Urinary bladder (tissue), 4 donors: ENCODE data around the gene ACTR1B. TPM values are rescaled to one million over a fixed set of nuclear protein-coding genes. Genes with fewer than 3 reads are reported as not detected.
A peak's percentile ranks its signal among the peaks of the same experiment; 100 is the strongest.

ENCODE experiments used
- DNase-seq: peaks from one replicate; pipeline ENCODE4 v3.0.0-alpha.2; 2015; ENCODE audit errors: extremely low spot score
- H3K27ac ChIP-seq: one replicate; pipeline ENCODE4 v1.5.1; 2013; ENCODE audit warnings: low read depth, mild to moderate bottlenecking, moderate library complexity
- H3K36me3 ChIP-seq: one replicate; pipeline ENCODE4 v1.6.1; 2013; ENCODE audit warnings: mild to moderate bottlenecking, moderate library complexity; ENCODE audit not compliant: insufficient read depth
- H3K4me1 ChIP-seq: one replicate; pipeline ENCODE4 v1.6.1; 2013; ENCODE audit warnings: mild to moderate bottlenecking, moderate library complexity; ENCODE audit not compliant: insufficient read depth
- H3K4me3 ChIP-seq: one replicate; pipeline ENCODE4 v1.5.1; 2013; ENCODE audit warnings: low read depth, low read length
- WGBS: extraction: QIAGEN DNeasy Blood & Tissue Kit; methylation state at CpG from one replicate; pipeline ENCODE4 v1.1.7; 2013; 5-methylcytosine and 5-hydroxymethylcytosine counted together
- polyA plus RNA-seq: library from polyadenylated mRNA; stranded (reverse); fragments of 200-250 nt; gene quantifications from one replicate; pipeline ENCODE4 v1.2.3, GENCODE V29; 2013
- total RNA-seq: library from RNA; depleted of rRNA; stranded (reverse); fragments of >200 nt; gene quantifications from one replicate; pipeline ENCODE4 v1.2.3, GENCODE V29; 2014
- donor health status: healthy with polysubstance abuse.
- donor health status: healthy.

The ACTR1B gene
- total and polyA plus RNA-seq, 2 donors = 34.8 to 93.2 TPM

- Histone ChIP-seq H3K4me3 (no peak overlapping the region), H3K36me3 (peaks cover 3% of the 10 kb centered on the region)
- WGBS = 88% methylated on average over 29 of the region's 29 CpGs
Observed at GRCh38 chr2:97659256-97660043, 4.4 kb downstream of the ACTR1B start.

DNA sequence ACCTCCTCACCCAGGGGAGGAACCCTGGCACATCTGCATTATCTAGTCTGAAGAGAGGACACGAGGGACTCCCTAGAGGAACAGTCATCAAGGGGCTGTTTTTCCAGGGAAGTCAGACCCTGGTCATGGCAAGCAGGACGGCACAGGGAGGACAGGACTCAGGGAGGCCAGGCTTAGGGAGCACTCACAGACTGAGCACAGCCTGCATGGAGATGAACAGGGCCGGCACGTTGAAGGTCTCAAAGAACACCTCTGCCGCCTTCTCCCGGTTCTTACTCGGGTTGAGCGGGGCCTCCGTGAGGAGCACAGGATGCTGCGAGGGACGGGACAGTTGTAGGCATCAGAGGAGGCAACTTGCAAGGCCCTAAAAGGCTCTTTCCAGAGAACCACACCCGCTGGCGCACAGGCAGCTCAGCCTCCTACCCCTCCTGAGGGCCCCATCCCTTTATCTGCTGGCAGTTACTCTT is 5.1 kb downstream of the ACTR1B start:
- no peak overlapping the region for H3K4me3 ChIP-seq
- no peaks in the 10 kb centered on the region for H3K4me1 ChIP-seq
- WGBS = 75% methylated on average over 13 of the region's 13 CpGs
- no peak for DNase-seq
- H3K27ac ChIP-seq = no peak overlapping the region
- peaks cover 3% of the 10 kb centered on the region for H3K36me3 ChIP-seq

More at GRCh38 chr2:97659256-97660043, 4.4 kb downstream of the ACTR1B start:
- Histone ChIP-seq H3K27ac (no peak overlapping the region), H3K4me1 (no peaks in the 10 kb centered on the region)
- no peak for DNase-seq

DNA sequence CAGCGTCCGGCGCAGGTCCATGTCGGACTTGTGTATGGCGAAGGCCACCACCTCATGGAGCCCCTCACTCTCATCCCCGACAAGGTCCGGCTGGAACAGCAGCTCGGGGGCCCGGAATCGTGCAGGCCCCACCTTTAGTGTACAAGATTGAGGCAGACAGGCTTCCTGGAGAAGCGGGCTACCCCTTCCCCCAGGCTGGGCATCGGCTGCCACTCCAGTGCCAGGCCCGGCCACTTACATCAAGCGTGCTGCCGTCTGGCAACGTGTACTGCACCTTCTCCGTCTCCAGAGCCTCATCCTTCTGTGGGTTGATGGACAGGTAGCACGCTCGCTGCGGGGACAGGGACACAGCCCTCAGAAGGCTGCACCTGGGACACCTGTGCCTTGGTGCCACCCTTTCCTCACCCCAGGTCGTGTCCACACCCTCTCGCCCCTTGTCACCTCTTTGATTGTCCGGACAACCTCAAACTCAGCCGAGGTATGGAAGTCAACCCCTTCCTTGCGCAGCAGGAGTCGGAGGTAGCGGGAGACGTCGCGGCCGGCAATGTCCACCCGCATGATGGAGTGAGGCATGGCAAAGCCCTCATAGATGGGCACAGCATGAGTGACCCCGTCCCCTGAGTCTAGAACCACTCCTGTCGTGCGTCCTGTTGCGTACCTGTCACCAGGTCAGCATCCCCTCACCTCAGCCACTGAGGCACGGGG is 5.7 kb downstream of the ACTR1B start:
- Histone ChIP-seq H3K27ac (no peak overlapping the region), H3K4me1 (no peaks in the 10 kb centered on the region), H3K36me3 (peaks cover 3% of the 10 kb centered on the region), H3K4me3 (no peak overlapping the region)
- DNase-seq = no peak
- WGBS = 91% methylated on average over 37 of the region's 37 CpGs

- Histone ChIP-seq H3K4me3 (no peak overlapping the region), H3K36me3 (peaks cover 3% of the 10 kb centered on the region), H3K4me1 (no peaks in the 10 kb centered on the region), H3K27ac (no peak overlapping the region)
- no peak for DNase-seq
- WGBS = 79% methylated on average over 15 of the region's 15 CpGs
Observed at GRCh38 chr2:97656905-97657587, 6.8 kb downstream of the ACTR1B start.

GRCh38 chr2:97656129-97656755 is 7.6 kb downstream of the ACTR1B start:
- Histone ChIP-seq H3K4me3 (no peak overlapping the region), H3K27ac (no peak overlapping the region), H3K4me1 (no peaks in the 10 kb centered on the region), H3K36me3 (peaks cover 3% of the 10 kb centered on the region)
- WGBS = 92% methylated on average over 7 of the region's 7 CpGs
- no peak for DNase-seq

DNA sequence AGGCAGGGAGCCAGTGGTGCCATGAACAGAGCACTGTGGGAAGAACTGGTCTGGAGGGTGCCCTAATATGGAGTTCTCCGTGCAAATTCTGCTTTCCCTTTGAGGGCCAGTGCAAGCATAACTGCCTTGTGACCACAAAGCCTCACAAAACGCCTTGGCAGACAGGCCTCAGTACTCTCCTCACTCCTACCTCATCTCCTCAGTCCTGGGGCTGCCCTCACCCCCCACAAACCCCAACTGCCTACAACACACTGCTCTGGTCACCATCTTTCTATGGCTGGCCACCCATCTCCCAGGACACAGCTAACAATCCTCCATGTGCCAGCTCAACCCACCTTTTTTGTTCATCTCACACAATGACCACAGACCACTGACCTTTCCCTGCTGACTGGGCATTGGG is 9.1 kb downstream of the ACTR1B start:
- H3K36me3 ChIP-seq = peaks cover 3% of the 10 kb centered on the region
- H3K4me3 ChIP-seq = no peak overlapping the region
- WGBS = 97% methylated on average over 2 of the region's 2 CpGs
- H3K27ac ChIP-seq = no peak overlapping the region
- H3K4me1 ChIP-seq = no peaks in the 10 kb centered on the region
- DNase-seq = no peak

DNA sequence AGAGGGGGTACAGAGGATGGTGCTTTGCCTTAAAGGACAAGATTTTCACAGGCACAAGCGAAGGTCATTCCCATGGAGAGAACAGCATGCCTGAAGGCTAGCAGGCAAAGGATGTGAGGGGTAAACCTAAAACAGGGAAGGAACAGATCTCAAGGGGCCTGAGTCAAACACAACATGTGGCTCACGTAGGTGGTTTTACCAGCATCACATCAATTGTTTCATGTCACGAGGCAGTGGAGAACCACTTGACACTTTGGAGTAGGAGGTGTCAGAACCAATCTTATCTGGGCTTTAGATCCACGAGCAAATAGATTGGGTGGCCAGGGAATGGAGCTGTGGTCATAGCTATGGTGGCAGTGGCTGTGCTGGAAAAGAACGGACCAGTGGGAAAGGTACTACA is 9.5 kb downstream of the ACTR1B start:
- Histone ChIP-seq H3K4me3 (no peak overlapping the region), H3K27ac (no peak overlapping the region), H3K36me3 (peaks cover 3% of the 10 kb centered on the region), H3K4me1 (no peaks in the 10 kb centered on the region)
- WGBS = 95% methylated on average over 5 of the region's 5 CpGs
- DNase-seq = no peak

GRCh38 chr2:97653874-97654273 is 10.0 kb downstream of the ACTR1B start:
- Histone ChIP-seq H3K27ac (no peak overlapping the region), H3K4me3 (no peak overlapping the region), H3K4me1 (no peaks in the 10 kb centered on the region), H3K36me3 (peaks cover 3% of the 10 kb centered on the region)
- 97% methylated on average over 1 of the region's 1 CpG for WGBS
- no peak for DNase-seq

- peaks cover under 1% of the 10 kb centered on the region for H3K36me3 ChIP-seq
- no peaks in the 10 kb centered on the region for H3K4me1 ChIP-seq
- no peak overlapping the region for H3K27ac ChIP-seq
- DNase-seq = no peak
- no peak overlapping the region for H3K4me3 ChIP-seq
- 97% methylated on average over 2 of the region's 2 CpGs for WGBS
Observed at GRCh38 chr2:97653473-97653872, 10.4 kb downstream of the ACTR1B start.

DNA sequence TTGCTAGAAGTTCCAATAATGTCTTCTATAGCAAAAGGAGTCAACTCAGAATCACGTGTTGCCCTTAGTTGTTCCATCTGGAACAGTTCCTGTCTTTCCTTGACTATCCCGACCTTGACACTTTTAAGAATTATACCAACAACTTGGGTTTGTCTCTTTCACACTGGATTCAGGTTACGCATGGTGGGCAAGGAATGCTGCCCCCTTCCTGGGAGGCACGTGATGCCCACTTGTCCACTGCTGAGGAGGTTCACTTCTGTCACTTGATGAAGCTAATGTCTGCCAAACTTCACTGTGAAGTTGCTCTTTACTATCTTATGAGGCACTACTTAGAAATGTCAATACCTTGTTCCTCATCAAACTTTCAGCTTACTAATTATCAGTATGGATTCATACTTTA is 12.7 kb downstream of the ACTR1B start:
- no peaks in the 10 kb centered on the region for H3K4me1 ChIP-seq
- no peak overlapping the region for H3K27ac ChIP-seq
- H3K4me3 ChIP-seq = no peak overlapping the region
- H3K36me3 ChIP-seq = no peaks in the 10 kb centered on the region
- DNase-seq = no peak
- WGBS = 82% methylated on average over 4 of the region's 4 CpGs

GRCh38 chr2:97646977-97647376 is 16.9 kb downstream of the ACTR1B start:
- H3K36me3 ChIP-seq = no peaks in the 10 kb centered on the region
- no peaks in the 10 kb centered on the region for H3K4me1 ChIP-seq
- 94% methylated on average over 4 of the region's 4 CpGs for WGBS
- DNase-seq = no peak
- peak overlapping the region; percentile 92 for H3K4me3 ChIP-seq
- H3K27ac ChIP-seq = no peak overlapping the region

DNA sequence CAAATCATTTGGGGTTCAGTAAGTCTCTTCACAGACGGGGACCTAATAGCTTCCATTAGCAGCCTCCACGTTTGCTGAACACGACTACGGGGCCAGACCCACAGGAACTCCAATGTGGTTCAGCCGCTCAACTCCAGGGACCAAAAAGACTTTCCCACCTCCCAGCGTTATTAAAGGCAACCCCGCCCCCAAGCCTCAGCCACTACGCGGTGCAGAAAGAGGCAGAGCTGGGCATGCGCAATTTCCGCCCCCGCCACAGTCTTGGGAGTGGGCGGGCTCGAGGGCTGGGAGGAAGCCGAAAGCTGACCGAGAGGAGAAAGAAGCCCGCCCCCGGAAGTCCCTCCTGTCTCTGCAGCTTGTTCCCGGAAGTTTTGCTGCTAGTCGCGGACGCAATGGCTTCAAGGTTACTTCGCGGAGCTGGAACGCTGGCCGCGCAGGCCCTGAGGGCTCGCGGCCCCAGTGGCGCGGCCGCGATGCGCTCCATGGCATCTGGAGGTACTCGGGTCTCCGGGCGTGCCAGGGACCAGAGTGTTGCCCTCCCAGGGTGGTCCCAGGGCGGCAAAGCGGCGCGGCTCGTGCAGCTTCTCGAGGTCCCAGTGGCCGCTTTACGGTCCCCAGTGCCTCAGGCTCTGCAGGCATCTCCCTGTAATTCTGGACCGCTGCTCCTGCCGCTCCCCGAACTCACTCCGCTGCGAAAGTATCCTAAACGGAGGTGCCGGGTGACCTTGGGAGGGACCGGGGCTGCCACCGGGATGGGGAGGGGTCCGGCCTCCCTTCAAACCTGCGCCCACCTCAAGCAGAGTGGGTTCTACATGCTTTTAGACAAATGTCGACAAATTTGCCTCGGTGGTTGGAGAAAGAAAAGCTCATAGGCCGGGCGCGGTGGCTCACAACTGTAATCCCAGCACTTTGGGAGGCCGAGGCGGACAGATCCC is 17.9 kb downstream of the ACTR1B start, which contains the start of gene COX5B:
Gene COX5B (plus strand): TSS at position 368 of the 935 bp plus-strand sequence. CDS start 25 bp downstream, at position 393.
- Histone ChIP-seq H3K36me3 (no peaks in the 10 kb centered on the region), H3K4me3 (peak within 1 kb of the TSS; percentile 92), H3K4me1 (no peaks in the 10 kb centered on the region), H3K27ac (peak within 1 kb of the TSS; percentile 92)
- DNase-seq = peak; percentile 95
- under 1% methylated on average over 63 of the region's 63 CpGs for WGBS
